Neural cell (in vitro differentiated cells): ENCODE data around the gene PFKL. TPM values are rescaled to one million over a fixed set of nuclear protein-coding genes. Genes with fewer than 3 reads are reported as not detected.

Experiments
- H2AFZ ChIP-seq: fragments of 200-600, 300-800 bp; sonication (generic), shearing (Covaris generic); 2 replicates; pipeline ENCODE4 v1.6.0; 2014; ENCODE audit warnings: low read depth, mild to moderate bottlenecking, antibody characterized with exemption, low read length, moderate library complexity
- H3F3A ChIP-seq: fragments of 200-600 bp; shearing (Covaris generic); 2 replicates; pipeline ENCODE4 v1.6.1; 2016; ENCODE audit warnings: mild to moderate bottlenecking, moderate library complexity, mixed read lengths, antibody characterized with exemption, low read length; ENCODE audit not compliant: insufficient read depth, poor library complexity, severe bottlenecking
- H3K27ac ChIP-seq: fragments of 200-600, 300-800 bp; sonication (generic), shearing (Covaris generic); 2 replicates; pipeline ENCODE4 v1.5.1; 2014; ENCODE audit warnings: mild to moderate bottlenecking, low read length, moderate library complexity
- H3K27me3 ChIP-seq: fragments of 300-800, 200-600 bp; sonication (generic), shearing (Covaris generic); 2 replicates; pipeline ENCODE4 v1.6.0; 2014; ENCODE audit warnings: mild to moderate bottlenecking, low read depth, low read length, moderate library complexity; ENCODE audit not compliant: insufficient read depth
- H3K36me3 ChIP-seq: fragments of 300-800, 200-600 bp; sonication (generic), shearing (Covaris generic); 2 replicates; pipeline ENCODE4 v1.5.1; 2014; ENCODE audit warnings: mild to moderate bottlenecking, antibody characterized with exemption, low read length, moderate library complexity; ENCODE audit not compliant: insufficient read depth
- H3K4me2 ChIP-seq: fragments of 300-800, 200-600 bp; sonication (generic), shearing (Covaris generic); 2 replicates; pipeline ENCODE4 v1.6.0; 2014; ENCODE audit warnings: mild to moderate bottlenecking, low read length
- H3K4me3 ChIP-seq: fragments of 300-800, 200-600 bp; sonication (generic), shearing (Covaris generic); 2 replicates; pipeline ENCODE4 v1.5.1; 2014; ENCODE audit warnings: mild to moderate bottlenecking, low read length, moderate library complexity
- H3K79me2 ChIP-seq: fragments of 200-600 bp; shearing (Covaris generic); replicated peaks from 2 replicates; pipeline ENCODE4 v1.6.0; 2014; ENCODE audit warnings: mild to moderate bottlenecking, low read length, moderate library complexity; ENCODE audit not compliant: insufficient read depth
- H3K9ac ChIP-seq: fragments of 300-800, 200-600 bp; sonication (generic), shearing (Covaris generic); 2 replicates; pipeline ENCODE4 v1.6.1; 2016; ENCODE audit warnings: mild to moderate bottlenecking, low read length, mixed read lengths
- H3K9me2 ChIP-seq: fragments of 200-600 bp; shearing (Covaris generic); 2 replicates; pipeline ENCODE4 v1.6.1; 2016; ENCODE audit warnings: mild to moderate bottlenecking, low read length, mixed read lengths; ENCODE audit not compliant: insufficient read depth
- H3K9me3 ChIP-seq: fragments of 200-600, 300-800 bp; sonication (generic), shearing (Covaris generic); 2 replicates; pipeline ENCODE4 v1.6.1; 2016; ENCODE audit warnings: mild to moderate bottlenecking, mixed run types, low read length, moderate library complexity, mixed read lengths
- H4K20me1 ChIP-seq: fragments of 200-600 bp; shearing (Covaris generic); 2 replicates; pipeline ENCODE4 v1.6.1; 2016; ENCODE audit warnings: mild to moderate bottlenecking, mixed run types; ENCODE audit not compliant: insufficient read depth
- CTCF ChIP-seq: fragments of 450-650 bp; IDR thresholded peaks from 2 replicates; pipeline ENCODE4 v1.5.1; 2014; ENCODE audit warnings: antibody characterized with exemption, mild to moderate bottlenecking, moderate library complexity; ENCODE audit not compliant: poor library complexity, severe bottlenecking
- EP300 ChIP-seq: fragments of 450-650 bp; conservative IDR thresholded peaks from 2 replicates; pipeline ENCODE4 v1.6.1; 2014; ENCODE audit warnings: antibody characterized with exemption, mild to moderate bottlenecking, moderate library complexity; ENCODE audit not compliant: poor library complexity, severe bottlenecking
- EZH2 ChIP-seq: fragments of 200-600, 300-800 bp; shearing (Covaris generic), sonication (generic); IDR thresholded peaks from 2 replicates; pipeline ENCODE4 v1.6.1; 2014; ENCODE audit warnings: antibody characterized with exemption, low read length, borderline replicate concordance, mild to moderate bottlenecking; ENCODE audit not compliant: insufficient read depth, poor library complexity, severe bottlenecking
- MXI1 ChIP-seq: fragments of 450-650 bp; conservative IDR thresholded peaks from 2 replicates; pipeline ENCODE4 v1.6.1; 2014; ENCODE audit warnings: antibody characterized with exemption, mild to moderate bottlenecking; ENCODE audit not compliant: poor library complexity, severe bottlenecking
- POLR2AphosphoS5 ChIP-seq: IDR thresholded peaks from 2 replicates; pipeline ENCODE4 v1.6.1; 2012
- RAD21 ChIP-seq: fragments of 450-650 bp; conservative IDR thresholded peaks from 2 replicates; pipeline ENCODE4 v1.6.1; 2014; ENCODE audit warnings: antibody characterized with exemption, mild to moderate bottlenecking, moderate library complexity
- REST ChIP-seq: IDR thresholded peaks from 2 replicates; pipeline ENCODE4 v1.6.1; 2012; ENCODE audit warnings: borderline replicate concordance
- SMC3 ChIP-seq: fragments of 450-650 bp; conservative IDR thresholded peaks from 2 replicates; pipeline ENCODE4 v1.6.1; 2014; ENCODE audit warnings: antibody characterized with exemption, mild to moderate bottlenecking, moderate library complexity; ENCODE audit not compliant: poor library complexity
- TAF1 ChIP-seq: IDR thresholded peaks from 2 replicates; pipeline ENCODE4 v1.6.1; 2012; ENCODE audit warnings: low read depth
- polyA plus RNA-seq: library from polyadenylated mRNA; depleted of rRNA; stranded (reverse); fragments of >200 nt; gene quantifications from 2 replicates; pipeline ENCODE4 v1.2.3, GENCODE V29; 2014

The PFKL gene
- polyA plus RNA-seq, 1 donor from 2014 or later = 79.6 TPM

GRCh38 chr21:44299085-44299457 lies 782 bp upstream of the PFKL start:
- TF ChIP-seq EZH2 (no peak), CTCF (no peak), EP300 (no peak), RAD21 (no peak), POLR2AphosphoS5 (no peak), SMC3 (no peak), TAF1 (no peak), MXI1 (no peak), REST (no peak)
- Histone ChIP-seq H4K20me1 (no peaks in the 10 kb centered on the region), H3K4me2 (peak overlapping the region; percentile 39), H3K9ac (peak overlapping the region; percentile 68), H3K9me2 (no peaks in the 10 kb centered on the region), H2AFZ (peak overlapping the region; percentile 25), H3K4me3 (peak overlapping the region; percentile 78), H3K9me3 (no peaks in the 10 kb centered on the region), H3K79me2 (no peaks in the 10 kb centered on the region), H3K27ac (no peak overlapping the region), H3K36me3 (no peaks in the 10 kb centered on the region), H3F3A (no peaks in the 10 kb centered on the region), H3K27me3 (no peaks in the 10 kb centered on the region)

- H3K4me3 ChIP-seq = peak overlapping the region; percentile 78
- no peak overlapping the region for H3K4me2 ChIP-seq
- no peaks in the 10 kb centered on the region for H3K36me3 ChIP-seq
- no peaks in the 10 kb centered on the region for H3K79me2 ChIP-seq
- H3K9ac ChIP-seq = peak overlapping the region; percentile 65
- no peaks in the 10 kb centered on the region for H4K20me1 ChIP-seq
- H2AFZ ChIP-seq = no peak overlapping the region
- H3F3A ChIP-seq = no peaks in the 10 kb centered on the region
- no peaks in the 10 kb centered on the region for H3K27me3 ChIP-seq
- H3K27ac ChIP-seq = no peak overlapping the region
- H3K9me3 ChIP-seq = no peaks in the 10 kb centered on the region
- TF ChIP-seq POLR2AphosphoS5 (no peak), TAF1 (no peak), SMC3 (no peak), CTCF (no peak), RAD21 (no peak), EP300 (no peak), REST (no peak), EZH2 (no peak), MXI1 (no peak)
- H3K9me2 ChIP-seq = no peaks in the 10 kb centered on the region
Measured at GRCh38 chr21:44300262-44300959, 558 bp downstream of the PFKL start.
